GM20431 (cell line): ENCODE measurements around the gene CLEC16A.

Experiments used
- in situ Hi-C: fragments of 300-500 bp; cut with MseI, MboI; formaldehyde crosslinking; loops from one replicate; pipeline ENCODE4 v1.15.0; 2020; ENCODE audit warnings: low sequenced_read_pairs; ENCODE audit not compliant: unreplicated experiment

CLEC16A gene

GRCh38 chr16:11004351-11004750, 60.0 kb downstream of the CLEC16A start:
- in situ Hi-C loops: no loop called here

- in situ Hi-C loops: no loop called here
Observed at GRCh38 chr16:11004973-11005610, 60.7 kb downstream of the CLEC16A start.

- in situ Hi-C loops: no loop called here
Observed at GRCh38 chr16:11005611-11005975, 61.2 kb downstream of the CLEC16A start.

GRCh38 chr16:11006656-11007055, 62.3 kb downstream of the CLEC16A start:
- in situ Hi-C loops: no loop called here

- in situ Hi-C loops: no loop called here
Observed at GRCh38 chr16:11007714-11008280, 63.4 kb downstream of the CLEC16A start.

GRCh38 chr16:11009027-11009755, 64.8 kb downstream of the CLEC16A start:
- in situ Hi-C loops: no loop called here

- in situ Hi-C loops: no loop called here
Observed at GRCh38 chr16:11010575-11011221, 66.3 kb downstream of the CLEC16A start.

GRCh38 chr16:11011326-11011725, 67.0 kb downstream of the CLEC16A start:
- in situ Hi-C loops: no loop called here

- in situ Hi-C loops: no loop called here
Observed at GRCh38 chr16:11012841-11013240, 68.5 kb downstream of the CLEC16A start.

GRCh38 chr16:11014136-11014535, 69.8 kb downstream of the CLEC16A start:
- in situ Hi-C loops: no loop called here

- in situ Hi-C loops: no loop called here
Observed at GRCh38 chr16:11015076-11015475, 70.7 kb downstream of the CLEC16A start.

- in situ Hi-C loops: no loop called here
Observed at GRCh38 chr16:11015607-11016006, 71.2 kb downstream of the CLEC16A start.

- in situ Hi-C loops: no loop called here
Observed at GRCh38 chr16:11016524-11016988, 72.2 kb downstream of the CLEC16A start.

- in situ Hi-C loops: no loop called here
Observed at GRCh38 chr16:11016993-11017392, 72.6 kb downstream of the CLEC16A start.

GRCh38 chr16:11017499-11017898, 73.1 kb downstream of the CLEC16A start:
- in situ Hi-C loops: no loop called here

- in situ Hi-C loops: no loop called here
Observed at GRCh38 chr16:11020388-11020787, 76.0 kb downstream of the CLEC16A start.

- in situ Hi-C loops: no loop called here
Observed at GRCh38 chr16:11020792-11021551, 76.6 kb downstream of the CLEC16A start.

GRCh38 chr16:11022002-11022401, 77.6 kb downstream of the CLEC16A start:
- in situ Hi-C loops: no loop called here

GRCh38 chr16:11023262-11024039, 79.1 kb downstream of the CLEC16A start:
- in situ Hi-C loops: no loop called here
